Activated naive CD4-positive, alpha-beta T cell treated with anti-CD3 and anti-CD28 coated beads, Interleukin-2, amount 50 U/mL, for 24 hours (primary cell): ENCODE measurements around the gene CDR2.
"Not testable (repeated sequence)": the region's sequence is repeated elsewhere in the genome, so short reads cannot be mapped to it uniquely, and the experiment has no call there.

Experiments
- H3K27ac Mint-ChIP-seq: one replicate; pipeline ENCODE4 v1.8.0; 2021; ENCODE audit warnings: mild to moderate bottlenecking, mixed read lengths
- H3K27me3 Mint-ChIP-seq: one replicate; pipeline ENCODE4 v1.8.0; 2021; ENCODE audit warnings: mixed read lengths
- H3K36me3 Mint-ChIP-seq: one replicate; pipeline ENCODE4 v1.8.0; 2021; ENCODE audit warnings: mixed read lengths
- H3K4me1 Mint-ChIP-seq: one replicate; pipeline ENCODE4 v1.8.0; 2021; ENCODE audit warnings: mixed read lengths
- H3K4me3 Mint-ChIP-seq: one replicate; pipeline ENCODE4 v1.8.0; 2021; ENCODE audit warnings: mild to moderate bottlenecking, mixed read lengths
- H3K9me3 Mint-ChIP-seq: one replicate; pipeline ENCODE4 v1.8.0; 2021; ENCODE audit warnings: mixed read lengths

Gene CDR2

GRCh38 chr16:22388101-22388644, 13.8 kb upstream of the CDR2 start:
- Mint-ChIP-seq H3K27ac (no peak overlapping the region), H3K36me3 (no peaks in the 10 kb centered on the region), H3K27me3 (no peaks in the 10 kb centered on the region), H3K9me3 (no peaks in the 10 kb centered on the region), H3K4me1 (no peaks in the 10 kb centered on the region), H3K4me3 (no peak overlapping the region)

DNA sequence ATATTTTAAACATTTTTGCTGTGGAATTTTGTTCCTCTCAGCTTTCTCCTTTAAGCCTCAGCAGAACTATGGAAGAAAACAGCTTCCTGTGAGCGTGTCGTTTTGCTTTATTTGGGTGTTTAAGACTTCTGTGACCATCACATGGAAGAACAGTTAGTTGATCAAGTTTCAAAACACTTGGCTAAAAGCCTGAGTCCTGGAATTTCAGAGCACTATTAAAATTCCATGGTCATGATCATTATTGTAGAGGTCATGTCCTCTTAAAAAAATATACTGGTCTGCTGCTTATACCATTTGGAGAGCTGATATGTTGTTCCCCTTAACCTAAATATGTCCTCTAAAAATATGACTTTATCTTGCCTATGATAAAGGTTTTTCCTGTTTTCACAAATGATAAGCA, 12.6 kb upstream of the CDR2 start:
- H3K36me3 Mint-ChIP-seq: no peaks in the 10 kb centered on the region
- H3K9me3 Mint-ChIP-seq: no peaks in the 10 kb centered on the region
- H3K4me3 Mint-ChIP-seq: no peak overlapping the region
- no peak overlapping the region for H3K27ac Mint-ChIP-seq
- H3K4me1 Mint-ChIP-seq: peaks cover 5% of the 10 kb centered on the region
- no peaks in the 10 kb centered on the region for H3K27me3 Mint-ChIP-seq

- Mint-ChIP-seq H3K27me3 (no peaks in the 10 kb centered on the region), H3K27ac (no peak overlapping the region), H3K36me3 (no peaks in the 10 kb centered on the region), H3K9me3 (no peaks in the 10 kb centered on the region), H3K4me1 (peaks cover 22% of the 10 kb centered on the region), H3K4me3 (no peak overlapping the region)
Measured at GRCh38 chr16:22385196-22385595, 10.8 kb upstream of the CDR2 start.

GRCh38 chr16:22383827-22384226, 9.4 kb upstream of the CDR2 start:
- Mint-ChIP-seq H3K27me3 (no peaks in the 10 kb centered on the region), H3K9me3 (no peaks in the 10 kb centered on the region), H3K36me3 (no peaks in the 10 kb centered on the region), H3K4me3 (no peak overlapping the region), H3K4me1 (peaks cover 24% of the 10 kb centered on the region), H3K27ac (no peak overlapping the region)

- Mint-ChIP-seq H3K27ac (peak overlapping the region; percentile 87), H3K4me3 (peak overlapping the region; percentile 53), H3K9me3 (no peaks in the 10 kb centered on the region), H3K27me3 (no peaks in the 10 kb centered on the region), H3K36me3 (no peaks in the 10 kb centered on the region), H3K4me1 (peaks cover 28% of the 10 kb centered on the region)
Measured at GRCh38 chr16:22381392-22381791, 7.0 kb upstream of the CDR2 start.

DNA sequence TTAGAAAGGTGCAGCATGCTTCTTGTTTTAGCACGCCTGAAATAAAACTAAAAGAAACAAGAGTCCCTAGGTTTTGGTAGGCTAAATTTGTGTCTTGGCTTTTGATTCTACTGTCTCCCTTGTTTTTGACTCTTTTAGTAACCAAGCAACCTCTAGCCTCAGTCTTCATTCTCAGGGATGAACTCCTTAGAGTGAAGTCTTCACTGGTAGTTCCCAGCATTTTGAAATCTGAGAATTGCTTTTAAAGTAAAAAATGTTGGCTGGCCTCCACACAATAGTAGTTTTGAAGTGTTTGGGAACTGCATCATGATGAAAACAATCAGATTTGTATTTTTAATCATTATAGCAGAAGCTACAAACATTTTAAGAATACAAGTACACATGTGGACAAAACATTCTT, 6.1 kb upstream of the CDR2 start:
- peak overlapping the region; percentile 66 for H3K27ac Mint-ChIP-seq
- no peaks in the 10 kb centered on the region for H3K36me3 Mint-ChIP-seq
- H3K4me3 Mint-ChIP-seq: no peak overlapping the region
- peaks cover 29% of the 10 kb centered on the region for H3K4me1 Mint-ChIP-seq
- H3K9me3 Mint-ChIP-seq: no peaks in the 10 kb centered on the region
- no peaks in the 10 kb centered on the region for H3K27me3 Mint-ChIP-seq

GRCh38 chr16:22379656-22380055, 5.2 kb upstream of the CDR2 start:
- no peaks in the 10 kb centered on the region for H3K27me3 Mint-ChIP-seq
- no peak overlapping the region for H3K4me3 Mint-ChIP-seq
- H3K9me3 Mint-ChIP-seq: no peaks in the 10 kb centered on the region
- no peaks in the 10 kb centered on the region for H3K36me3 Mint-ChIP-seq
- peak overlapping the region; percentile 72 for H3K27ac Mint-ChIP-seq
- H3K4me1 Mint-ChIP-seq: peaks cover 33% of the 10 kb centered on the region

GRCh38 chr16:22375963-22376640, 1.7 kb upstream of the CDR2 start:
- Mint-ChIP-seq H3K27ac (no peak overlapping the region), H3K27me3 (no peaks in the 10 kb centered on the region), H3K4me3 (peak overlapping the region; percentile 96), H3K9me3 (no peaks in the 10 kb centered on the region), H3K4me1 (peaks cover 38% of the 10 kb centered on the region), H3K36me3 (no peaks in the 10 kb centered on the region)

DNA sequence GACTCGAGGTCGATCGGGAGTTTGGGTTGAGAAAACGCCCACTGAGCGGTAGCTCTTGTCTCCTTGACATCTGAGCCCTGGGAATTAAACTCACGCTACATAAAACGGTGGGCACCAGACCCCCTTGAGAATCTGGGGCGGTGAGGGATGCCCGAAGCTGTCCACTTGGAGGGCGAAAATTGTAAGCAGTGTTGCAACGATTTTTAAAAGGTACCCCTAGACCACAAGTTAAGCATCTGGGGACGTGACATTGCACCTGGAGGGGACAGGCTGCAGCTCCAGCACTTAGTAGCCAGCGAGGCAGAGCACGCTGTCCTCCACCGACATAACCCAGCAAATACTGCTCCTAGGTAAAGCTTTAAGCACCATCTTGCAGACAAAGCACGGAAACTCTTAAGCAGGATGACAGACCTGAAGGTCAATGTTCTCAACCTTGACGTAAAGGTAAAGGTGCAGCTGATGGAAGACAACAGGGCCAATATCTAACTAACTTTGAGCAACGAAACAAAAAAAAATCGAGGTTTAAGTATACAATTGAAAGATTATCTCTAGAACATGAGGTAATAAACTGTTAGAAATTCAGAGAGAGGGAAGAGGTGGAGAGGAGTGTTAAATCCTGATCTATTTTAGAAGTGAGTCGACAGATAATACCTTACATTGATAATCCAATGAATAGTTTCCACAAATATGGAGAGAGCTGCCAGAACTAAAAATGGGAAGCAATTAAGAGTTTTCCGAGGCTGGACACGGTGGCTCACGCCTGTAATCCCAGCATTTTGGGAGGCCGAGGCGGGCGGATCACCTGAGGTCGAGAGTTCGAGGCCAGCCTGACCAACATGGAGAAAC, 921 bp upstream of the CDR2 start:
- peak overlapping the region; percentile 96 for H3K4me3 Mint-ChIP-seq
- no peak overlapping the region for H3K27ac Mint-ChIP-seq
- no peaks in the 10 kb centered on the region for H3K36me3 Mint-ChIP-seq
- no peaks in the 10 kb centered on the region for H3K27me3 Mint-ChIP-seq
- no peaks in the 10 kb centered on the region for H3K9me3 Mint-ChIP-seq
- H3K4me1 Mint-ChIP-seq: peaks cover 38% of the 10 kb centered on the region

DNA sequence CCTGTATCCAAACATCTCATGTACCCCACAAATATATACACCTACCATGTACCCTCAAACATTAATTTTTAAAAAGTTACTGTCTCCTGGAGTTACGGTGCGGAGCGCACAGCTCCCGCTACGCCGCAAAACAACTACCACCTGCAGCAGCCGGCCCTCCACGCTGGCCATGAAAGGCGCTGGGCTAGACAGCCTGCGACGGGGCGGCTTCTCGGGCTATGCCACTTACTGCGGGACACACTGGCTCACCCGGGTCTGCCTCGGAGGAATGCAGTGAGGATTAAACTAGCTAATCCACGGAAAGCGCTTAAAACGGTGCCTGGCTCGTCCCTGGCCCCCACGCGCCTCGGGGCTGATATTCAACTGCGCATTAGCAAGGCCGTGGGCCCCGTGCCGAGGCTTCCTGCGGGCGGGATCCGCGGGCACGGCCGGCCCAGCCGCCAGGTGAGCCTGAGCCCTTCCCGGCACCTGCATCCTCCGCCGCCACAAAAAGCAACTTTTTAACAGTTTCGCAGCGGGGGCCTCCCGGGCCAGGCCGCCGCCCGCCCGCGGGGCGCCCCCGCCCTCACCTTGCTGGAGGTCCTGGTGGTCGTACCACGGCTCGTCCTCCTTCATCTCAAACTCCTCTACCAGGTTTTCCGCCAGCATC, 633 bp downstream of the CDR2 start:
- no peaks in the 10 kb centered on the region for H3K36me3 Mint-ChIP-seq
- H3K27me3 Mint-ChIP-seq: no peaks in the 10 kb centered on the region
- peaks cover 49% of the 10 kb centered on the region for H3K4me1 Mint-ChIP-seq
- H3K4me3 Mint-ChIP-seq: peak overlapping the region; percentile 97
- peak overlapping the region; percentile 97 for H3K27ac Mint-ChIP-seq
- no peaks in the 10 kb centered on the region for H3K9me3 Mint-ChIP-seq

DNA sequence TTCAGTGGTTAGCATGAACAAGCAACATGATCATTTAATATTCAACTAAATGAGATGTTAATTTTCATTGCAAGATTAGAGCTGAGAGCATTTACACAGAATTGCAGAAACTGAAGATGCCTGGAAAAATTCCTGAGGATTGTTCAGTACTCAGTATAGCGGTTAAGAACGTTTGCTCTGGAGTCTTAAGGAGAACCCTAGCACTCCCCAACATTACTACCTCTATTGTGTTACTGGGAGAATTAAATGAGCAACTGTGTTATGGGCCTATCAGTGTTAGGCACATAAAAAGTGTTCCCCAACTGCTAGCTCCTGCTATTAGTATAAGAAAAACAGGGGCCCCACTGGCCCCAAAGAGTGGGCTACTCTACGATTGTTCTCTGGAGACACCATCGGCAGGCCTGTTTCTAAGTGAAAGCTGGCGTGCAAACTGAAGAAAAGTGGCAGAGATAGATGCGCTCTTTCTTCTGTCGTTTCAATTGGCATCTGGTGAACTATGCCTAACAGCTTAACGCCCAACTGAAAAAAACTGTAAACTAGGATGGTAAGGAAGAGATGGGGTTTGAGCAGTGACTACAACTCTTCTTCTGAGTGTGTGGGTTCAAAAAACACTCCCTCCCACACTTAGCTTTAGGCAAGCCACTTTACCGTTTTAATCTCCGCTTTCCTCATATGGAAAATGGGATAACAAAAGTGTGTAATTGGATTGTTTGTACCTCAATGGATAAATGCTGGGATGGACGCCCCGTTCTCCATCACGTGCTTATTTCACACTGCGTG, 1.3 kb downstream of the CDR2 start:
- Mint-ChIP-seq H3K4me3 (peak overlapping the region; percentile 97), H3K27me3 (no peaks in the 10 kb centered on the region), H3K4me1 (peaks cover 55% of the 10 kb centered on the region), H3K9me3 (no peaks in the 10 kb centered on the region), H3K27ac (peak overlapping the region; percentile 97), H3K36me3 (no peaks in the 10 kb centered on the region)

DNA sequence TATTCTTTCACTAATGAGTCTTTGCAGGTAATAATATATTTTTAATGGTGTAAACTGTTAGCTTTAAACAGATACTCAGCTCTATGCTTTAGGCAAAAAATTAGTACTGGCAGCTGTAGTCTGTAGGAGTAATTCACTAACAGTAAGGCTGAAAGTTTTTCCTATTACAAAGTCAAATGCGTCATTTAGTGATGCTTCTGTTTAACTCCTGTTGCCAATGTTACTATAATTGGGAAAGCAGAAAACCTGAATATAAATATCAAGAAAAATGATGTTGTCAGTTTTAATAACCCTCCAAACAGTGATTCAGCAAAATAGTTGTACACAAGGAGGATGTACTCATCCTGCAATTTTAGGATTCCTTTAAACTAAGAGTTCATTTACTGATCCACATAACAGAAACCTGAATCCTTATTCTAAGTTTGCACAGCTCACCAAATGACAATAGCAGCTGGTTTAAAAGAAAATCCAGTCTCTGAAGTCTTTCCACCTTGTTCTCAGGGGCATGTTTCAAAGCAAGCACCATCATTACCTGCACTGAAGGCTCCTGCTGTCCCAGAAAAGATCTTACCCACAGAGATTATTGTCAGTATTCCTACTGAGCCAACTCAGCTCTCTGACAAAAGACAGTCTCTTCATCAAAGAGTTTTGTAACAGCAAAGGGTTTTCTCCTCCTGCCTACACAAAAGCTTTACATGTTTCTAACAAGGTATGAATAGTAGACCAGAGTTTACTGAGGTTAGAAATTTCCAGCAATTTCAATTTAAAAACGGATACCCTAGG, 4.2 kb downstream of the CDR2 start:
- peak overlapping the region; percentile 62 for H3K27ac Mint-ChIP-seq
- peak overlapping the region; percentile 97 for H3K4me3 Mint-ChIP-seq

DNA sequence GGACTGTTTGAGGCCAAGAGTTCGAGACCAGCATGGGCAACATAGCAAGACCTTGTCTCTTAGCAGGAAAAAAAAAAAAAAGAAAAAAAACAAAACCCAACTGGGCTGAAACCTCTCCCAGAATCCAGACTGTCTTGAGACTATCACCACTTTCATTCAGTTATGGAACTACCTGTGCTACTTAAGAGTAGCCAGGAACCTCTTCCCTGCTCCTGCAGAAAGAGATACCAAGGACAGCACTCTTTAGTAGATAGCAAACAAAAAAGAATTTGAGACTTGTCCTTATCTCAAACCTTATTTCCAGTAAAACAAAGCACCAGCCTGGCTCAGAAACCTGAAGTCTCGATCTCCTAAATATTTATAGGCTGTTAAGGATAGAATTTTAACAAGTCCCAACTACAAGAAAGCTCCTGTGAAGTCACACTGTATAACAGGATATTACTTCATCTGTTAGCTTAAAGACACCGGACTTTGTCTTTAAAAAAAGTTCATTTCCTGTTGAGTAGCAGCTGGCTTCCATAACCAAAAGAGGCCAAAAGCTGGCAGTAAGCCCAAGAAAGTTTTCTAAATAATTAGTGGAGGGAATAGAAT, 5.1 kb downstream of the CDR2 start:
- Mint-ChIP-seq H3K4me1 (peaks cover 77% of the 10 kb centered on the region), H3K36me3 (peaks cover 14% of the 10 kb centered on the region), H3K27me3 (no peaks in the 10 kb centered on the region), H3K27ac (peak overlapping the region; percentile 23), H3K9me3 (no peaks in the 10 kb centered on the region), H3K4me3 (peak overlapping the region; percentile 52)

More for the DNA sequence above, 4.2 kb downstream of the CDR2 start:
- no peaks in the 10 kb centered on the region for H3K27me3 Mint-ChIP-seq
- peaks cover 69% of the 10 kb centered on the region for H3K4me1 Mint-ChIP-seq
- no peaks in the 10 kb centered on the region for H3K9me3 Mint-ChIP-seq
- peaks cover 8% of the 10 kb centered on the region for H3K36me3 Mint-ChIP-seq

DNA sequence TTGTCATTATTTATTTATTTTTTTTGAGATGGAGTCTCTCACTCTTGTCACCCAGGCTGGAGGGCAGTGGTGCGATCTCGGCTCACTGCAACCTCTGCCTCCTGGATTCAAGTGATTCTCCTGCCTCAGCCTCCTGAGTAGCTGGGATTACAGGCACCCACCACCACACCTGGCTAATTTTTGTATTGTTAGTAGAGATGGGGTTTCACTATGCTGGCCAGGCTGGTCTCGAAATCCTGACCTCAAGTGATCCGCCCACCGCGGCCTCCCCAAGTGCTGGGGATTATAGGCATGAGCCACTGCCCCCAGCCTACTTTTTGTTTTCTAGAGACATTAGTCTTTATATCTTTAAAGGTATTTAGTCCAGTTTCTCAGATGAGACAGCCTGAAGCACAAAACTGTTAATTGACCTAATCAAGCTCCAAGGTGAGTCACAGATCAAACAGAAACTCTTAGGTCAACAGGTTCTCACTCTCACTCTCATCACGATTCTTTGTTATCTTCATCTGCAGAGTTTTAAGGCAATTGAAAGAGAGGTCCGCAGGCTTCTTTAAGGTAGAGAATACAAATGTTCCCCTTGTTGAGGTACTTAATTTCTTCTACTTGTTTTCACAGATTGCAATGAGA, 6.1 kb downstream of the CDR2 start:
- H3K9me3 Mint-ChIP-seq, H3K27ac Mint-ChIP-seq, H3K27me3 Mint-ChIP-seq: not testable (repeated sequence)
- Mint-ChIP-seq H3K4me3 (peak overlapping the region; percentile 52), H3K36me3 (peaks cover 21% of the 10 kb centered on the region), H3K4me1 (peaks cover 86% of the 10 kb centered on the region)
